Endometrial microvascular endothelial cells (primary cell): ENCODE measurements around the gene MRPL53. TPM values are rescaled to one million over a fixed set of nuclear protein-coding genes. Genes with fewer than 3 reads are reported as not detected.

ENCODE experiments used
- in situ Hi-C: cut with HindIII; loops from 2 replicates; pipeline ENCODE4 v1.10.0; 2017; ENCODE audit warnings: low sequenced_read_pairs, low pct_unique_long_range_greater_than_20kb; ENCODE audit errors: inconsistent ontology term
- total RNA-seq: library from RNA; depleted of rRNA; stranded (reverse); fragments of >200 nt; gene quantifications from one replicate; pipeline ENCODE4 v1.2.3, GENCODE V29; 2015; ENCODE audit errors: inconsistent ontology term

The MRPL53 gene
- total RNA-seq, 1 donor from 2014 or later = 29.5 TPM

- in situ Hi-C loops = no loop called here
Measured at GRCh38 chr2:74439803-74440377, 32.6 kb downstream of the MRPL53 start.

- in situ Hi-C loops = no loop called here
Measured at GRCh38 chr2:74439373-74439772, 33.1 kb downstream of the MRPL53 start.

GRCh38 chr2:74438248-74438647, 34.2 kb downstream of the MRPL53 start:
- in situ Hi-C loops = no loop called here

GRCh38 chr2:74436848-74437695, 35.4 kb downstream of the MRPL53 start:
- in situ Hi-C loops = no loop called here

- in situ Hi-C loops = no loop called here
Measured at GRCh38 chr2:74436111-74436805, 36.2 kb downstream of the MRPL53 start.

GRCh38 chr2:74430502-74430901, 42.0 kb downstream of the MRPL53 start:
- in situ Hi-C loops = no loop called here

- in situ Hi-C loops = no loop called here
Measured at GRCh38 chr2:74429487-74430451, 42.7 kb downstream of the MRPL53 start.

GRCh38 chr2:74428675-74429074, 43.8 kb downstream of the MRPL53 start:
- in situ Hi-C loops = no loop called here

- in situ Hi-C loops = no loop called here
Measured at GRCh38 chr2:74427551-74427950, 44.9 kb downstream of the MRPL53 start.

- in situ Hi-C loops = no loop called here
Measured at GRCh38 chr2:74426181-74426758, 46.2 kb downstream of the MRPL53 start.

GRCh38 chr2:74425523-74425922, 47.0 kb downstream of the MRPL53 start:
- in situ Hi-C loops = no loop called here

- in situ Hi-C loops = no loop called here
Measured at GRCh38 chr2:74424995-74425406, 47.5 kb downstream of the MRPL53 start.

- in situ Hi-C loops = no loop called here
Measured at GRCh38 chr2:74424139-74424992, 48.1 kb downstream of the MRPL53 start.

- in situ Hi-C loops = no loop called here
Measured at GRCh38 chr2:74423231-74424095, 49.0 kb downstream of the MRPL53 start.
